Adipose tissue (tissue), 3 donors: ENCODE results near the gene VWA1. TPM values are rescaled to one million over a fixed set of nuclear protein-coding genes. Genes with fewer than 3 reads are reported as not detected.
"Not testable (repeated sequence)": the region's sequence is repeated elsewhere in the genome, so short reads cannot be mapped to it uniquely, and the experiment has no call there.

ENCODE experiments used
- H3K27ac ChIP-seq: one replicate; pipeline ENCODE4 v1.5.1; 2013; ENCODE audit warnings: low read depth, low read length
- WGBS, 3 donors: extraction: QIAGEN DNeasy Blood & Tissue Kit; methylation state at CpG; one replicate each; pipeline ENCODE4 v1.1.7; 2013; 5-methylcytosine and 5-hydroxymethylcytosine counted together
- polyA plus RNA-seq, 3 donors: library from polyadenylated mRNA; stranded (reverse); fragments of 200-250 nt; gene quantifications; one replicate each; pipeline ENCODE4 v1.2.3, GENCODE V29; 2013
- donor health status: healthy with polysubstance abuse.
- donor health status: Bipolar disorder and iron deficiency.
- donor health status: healthy.

Gene VWA1
- polyA plus RNA-seq, 3 donors, result 7.8 to 53.1 (median 42.1) TPM

- no peak overlapping the region for H3K27ac ChIP-seq
- 46 to 48% (median 46%) methylated on average over 26 of the region's 26 CpGs for WGBS, 3 donors
Observed at GRCh38 chr1:1462318-1462966, 27.0 kb downstream of the VWA1 start.

GRCh38 chr1:1463312-1463711 lies 27.8 kb downstream of the VWA1 start:
- H3K27ac ChIP-seq, result no peak overlapping the region
- 81 to 94% (median 91%) methylated on average over 7 of the region's 7 CpGs for WGBS, 3 donors

GRCh38 chr1:1468196-1468985 lies 32.9 kb downstream of the VWA1 start:
- 81 to 84% (median 82%) methylated on average over 29 to 35 of the region's 44 CpGs for WGBS, 3 donors
- not testable (repeated sequence) for H3K27ac ChIP-seq

GRCh38 chr1:1470626-1471388 lies 35.3 kb downstream of the VWA1 start:
- H3K27ac ChIP-seq, result no peak overlapping the region
- WGBS, 3 donors, result 11 to 20% (median 17%) methylated on average over 16 of the region's 16 CpGs

GRCh38 chr1:1471389-1472052 lies 36.0 kb downstream of the VWA1 start, which contains the start of gene ATAD3B:
TSS of gene ATAD3B (plus strand) at chr1:1471765. CDS start at chr1:1471885, 120 bp downstream.
- no peak within 1 kb of the TSS for H3K27ac ChIP-seq
- WGBS, 3 donors, result 0 to 1% (median 1%) methylated on average over 55 to 87 of the region's 87 CpGs

GRCh38 chr1:1472053-1472876 lies 36.8 kb downstream of the VWA1 start:
- not testable (repeated sequence) for H3K27ac ChIP-seq
- WGBS, 3 donors, result 3 to 6% (median 5%) methylated on average over 29 to 38 of the region's 65 CpGs

- H3K27ac ChIP-seq, result not testable (repeated sequence)
- WGBS, 3 donors, result 71 to 78% (median 72%) methylated on average over 14 to 15 of the region's 17 CpGs
Observed at GRCh38 chr1:1476011-1476410, 40.5 kb downstream of the VWA1 start.

GRCh38 chr1:1477206-1477605 lies 41.7 kb downstream of the VWA1 start:
- H3K27ac ChIP-seq, result no peak overlapping the region
- 95% methylated on average over 21 to 22 of the region's 22 CpGs for WGBS, 3 donors

- no peak overlapping the region for H3K27ac ChIP-seq
- WGBS, 3 donors, result 93 to 96% (median 95%) methylated on average over 42 of the region's 42 CpGs
Observed at GRCh38 chr1:1479547-1480487, 44.3 kb downstream of the VWA1 start.

GRCh38 chr1:1480488-1480867 lies 45.0 kb downstream of the VWA1 start:
- not testable (repeated sequence) for H3K27ac ChIP-seq
- WGBS, 3 donors, result 94 to 96% (median 95%) methylated on average over 15 to 16 of the region's 16 CpGs

GRCh38 chr1:1481811-1482210 lies 46.3 kb downstream of the VWA1 start:
- not testable (repeated sequence) for H3K27ac ChIP-seq
- 96 to 99% (median 98%) methylated on average over 22 to 30 of the region's 30 CpGs for WGBS, 3 donors

- no peak overlapping the region for H3K27ac ChIP-seq
- 94 to 95% (median 95%) methylated on average over 14 of the region's 14 CpGs for WGBS, 3 donors
Observed at GRCh38 chr1:1482856-1483255, 47.4 kb downstream of the VWA1 start.

GRCh38 chr1:1483714-1484113 lies 48.2 kb downstream of the VWA1 start:
- H3K27ac ChIP-seq, result no peak overlapping the region
- 94 to 97% (median 96%) methylated on average over 16 of the region's 16 CpGs for whole genome bisulfite sequencing, 3 donors

GRCh38 chr1:1484976-1485750 lies 49.7 kb downstream of the VWA1 start:
- WGBS, 3 donors, result 95 to 97% (median 96%) methylated on average over 33 to 41 of the region's 46 CpGs
- not testable (repeated sequence) for H3K27ac ChIP-seq

- WGBS, 3 donors, result 93 to 95% (median 94%) methylated on average over 24 to 31 of the region's 31 CpGs
- not testable (repeated sequence) for H3K27ac ChIP-seq
Observed at GRCh38 chr1:1485755-1486317, 50.3 kb downstream of the VWA1 start.

GRCh38 chr1:1487701-1488100 lies 52.2 kb downstream of the VWA1 start:
- H3K27ac ChIP-seq, result no peak overlapping the region
- WGBS, 3 donors, result 94 to 95% (median 95%) methylated on average over 18 of the region's 18 CpGs
